ENCODE measurements around the gene UBA52.
A peak's percentile ranks its signal among the peaks of the same experiment; 100 is the strongest.
"Not testable (repeated sequence)": the region's sequence is repeated elsewhere in the genome, so short reads cannot be mapped to it uniquely, and the experiment has no call there.

The UBA52 gene

DNA sequence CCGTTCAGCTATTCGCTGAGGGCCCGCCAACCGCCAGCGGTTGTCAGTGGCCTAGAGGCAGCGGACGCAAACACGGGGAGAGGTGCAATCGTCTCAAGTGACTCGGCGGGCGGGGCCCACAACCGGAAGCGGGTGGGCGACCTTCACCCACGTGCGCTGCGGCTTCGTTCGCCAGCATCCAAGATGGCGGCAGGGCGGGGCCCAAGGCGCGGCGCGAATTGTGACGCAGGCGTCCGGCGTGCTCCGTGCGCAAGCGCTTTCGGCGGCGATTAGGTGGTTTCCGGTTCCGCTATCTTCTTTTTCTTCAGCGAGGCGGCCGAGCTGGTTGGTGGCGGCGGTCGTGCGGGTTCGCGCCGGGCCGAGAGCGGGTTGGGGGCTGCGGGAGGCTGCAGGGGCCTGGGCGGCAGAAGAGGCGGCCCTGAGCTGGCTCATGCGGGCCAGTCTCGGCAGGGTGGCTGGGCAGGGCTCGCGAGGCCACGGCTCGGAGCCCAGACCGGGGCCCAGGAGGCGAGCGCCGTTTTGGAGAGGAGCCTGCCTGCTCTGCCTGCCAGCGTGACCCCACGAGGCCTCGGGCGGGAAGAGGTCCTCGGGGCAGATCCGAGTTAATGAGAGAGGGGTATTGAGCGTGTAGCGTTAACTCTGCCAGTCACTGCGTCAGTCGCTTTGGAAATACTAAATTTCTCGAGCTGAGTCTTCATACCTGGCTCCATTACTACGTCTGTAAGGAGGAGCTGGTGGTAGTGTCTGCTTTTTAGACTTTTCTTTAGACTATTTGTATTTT lies at the start of gene UBA52:
TSS of gene UBA52 (plus strand) at position 294 of the 781 bp plus-strand sequence. CDS start 1,444 bp downstream, outside the sequence.
- Mint-ChIP-seq H3K27me3 (no peaks in the 10 kb centered on the region), H3K27ac (peak within 1 kb of the TSS; percentile 91), H3K4me1 (peaks cover 43% of the 10 kb centered on the region)

GRCh38 chr19:18522124-18522861 lies 49.4 kb upstream of the UBA52 start:
- H3K9me3 Mint-ChIP-seq: no peaks in the 10 kb centered on the region
- no peaks in the 10 kb centered on the region for H3K36me3 Mint-ChIP-seq (ENCODE audit: low read depth)
- no peaks in the 10 kb centered on the region for H3K27me3 Mint-ChIP-seq
- peak overlapping the region; percentile 81 for H3K4me3 Mint-ChIP-seq
- peaks cover 20% of the 10 kb centered on the region for H3K4me1 Mint-ChIP-seq
- ATAC-seq: peak; percentile 97
- peak overlapping the region; percentile 90 for H3K27ac Mint-ChIP-seq
- peak; percentile 100 for DNase-seq

More for the DNA sequence above, at the start of gene UBA52:
- peak within 1 kb of the TSS; percentile 95 for H3K4me3 Mint-ChIP-seq
- DNase-seq: peak; percentile 99
- ATAC-seq: peak; percentile 95
- H3K36me3 Mint-ChIP-seq (ENCODE audit: low read depth): peaks cover 69% of the 10 kb centered on the region
- no peaks in the 10 kb centered on the region for H3K9me3 Mint-ChIP-seq

- Mint-ChIP-seq H3K4me1 (peaks cover 17% of the 10 kb centered on the region), H3K27ac (peak overlapping the region; percentile 90), H3K4me3 (peak overlapping the region; percentile 81)
- not testable (repeated sequence) for H3K27me3 Mint-ChIP-seq; DNase-seq; H3K36me3 Mint-ChIP-seq (ENCODE audit: low read depth); ATAC-seq; H3K9me3 Mint-ChIP-seq
Measured at GRCh38 chr19:18522862-18523440, 48.7 kb upstream of the UBA52 start.

GRCh38 chr19:18523841-18524240 lies 47.8 kb upstream of the UBA52 start:
- DNase-seq (no peak), ATAC-seq (no peak)
- H3K27me3 Mint-ChIP-seq: no peaks in the 10 kb centered on the region
- H3K36me3 Mint-ChIP-seq (ENCODE audit: low read depth): no peaks in the 10 kb centered on the region
- H3K4me3 Mint-ChIP-seq: no peak overlapping the region
- H3K4me1 Mint-ChIP-seq: peaks cover 15% of the 10 kb centered on the region
- H3K9me3 Mint-ChIP-seq: no peaks in the 10 kb centered on the region
- H3K27ac Mint-ChIP-seq: no peak overlapping the region

GRCh38 chr19:18526316-18526715 lies 45.3 kb upstream of the UBA52 start:
- Mint-ChIP-seq H3K27me3 (no peaks in the 10 kb centered on the region), H3K9me3 (no peaks in the 10 kb centered on the region), H3K4me1 (peaks cover 4% of the 10 kb centered on the region), H3K36me3 (ENCODE audit: low read depth) (peaks cover 2% of the 10 kb centered on the region), H3K27ac (no peak overlapping the region), H3K4me3 (no peak overlapping the region)
- DNase-seq (no peak), ATAC-seq (no peak)

- H3K27me3 Mint-ChIP-seq: no peaks in the 10 kb centered on the region
- H3K4me1 Mint-ChIP-seq: no peaks in the 10 kb centered on the region
Measured at GRCh38 chr19:18529782-18530181, 41.9 kb upstream of the UBA52 start.

DNA sequence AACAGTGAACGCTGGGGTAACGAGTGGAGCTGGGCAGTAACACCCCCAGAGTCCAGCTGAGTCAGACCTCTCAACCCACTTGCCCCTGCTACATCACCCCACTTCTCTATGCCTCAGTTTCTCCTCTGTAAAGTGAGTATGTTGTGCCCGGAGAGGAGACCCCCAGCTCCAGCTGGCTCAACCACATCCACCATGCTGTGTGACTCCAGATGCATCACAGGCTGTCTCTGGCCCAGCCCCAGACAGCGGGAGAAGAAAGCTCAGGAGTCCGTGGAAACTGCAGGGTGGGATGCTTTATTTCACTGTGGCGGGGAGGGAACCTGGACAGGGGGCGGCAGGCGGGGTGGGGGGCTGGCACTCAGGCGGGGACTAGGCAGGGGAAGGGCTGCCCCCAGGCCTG lies 40.2 kb upstream of the UBA52 start:
- no peak overlapping the region for H3K27ac Mint-ChIP-seq
- ATAC-seq (no peak), DNase-seq (no peak)
- H3K4me1 Mint-ChIP-seq: no peaks in the 10 kb centered on the region
- no peak overlapping the region for H3K4me3 Mint-ChIP-seq
- no peaks in the 10 kb centered on the region for H3K9me3 Mint-ChIP-seq
- peaks cover 8% of the 10 kb centered on the region for H3K36me3 Mint-ChIP-seq (ENCODE audit: low read depth)
- H3K27me3 Mint-ChIP-seq: no peaks in the 10 kb centered on the region

More at GRCh38 chr19:18529782-18530181, 41.9 kb upstream of the UBA52 start:
- DNase-seq (no peak), ATAC-seq (no peak)
- Mint-ChIP-seq H3K9me3 (no peaks in the 10 kb centered on the region), H3K36me3 (ENCODE audit: low read depth) (peaks cover 7% of the 10 kb centered on the region), H3K27ac (no peak overlapping the region), H3K4me3 (no peak overlapping the region)

DNA sequence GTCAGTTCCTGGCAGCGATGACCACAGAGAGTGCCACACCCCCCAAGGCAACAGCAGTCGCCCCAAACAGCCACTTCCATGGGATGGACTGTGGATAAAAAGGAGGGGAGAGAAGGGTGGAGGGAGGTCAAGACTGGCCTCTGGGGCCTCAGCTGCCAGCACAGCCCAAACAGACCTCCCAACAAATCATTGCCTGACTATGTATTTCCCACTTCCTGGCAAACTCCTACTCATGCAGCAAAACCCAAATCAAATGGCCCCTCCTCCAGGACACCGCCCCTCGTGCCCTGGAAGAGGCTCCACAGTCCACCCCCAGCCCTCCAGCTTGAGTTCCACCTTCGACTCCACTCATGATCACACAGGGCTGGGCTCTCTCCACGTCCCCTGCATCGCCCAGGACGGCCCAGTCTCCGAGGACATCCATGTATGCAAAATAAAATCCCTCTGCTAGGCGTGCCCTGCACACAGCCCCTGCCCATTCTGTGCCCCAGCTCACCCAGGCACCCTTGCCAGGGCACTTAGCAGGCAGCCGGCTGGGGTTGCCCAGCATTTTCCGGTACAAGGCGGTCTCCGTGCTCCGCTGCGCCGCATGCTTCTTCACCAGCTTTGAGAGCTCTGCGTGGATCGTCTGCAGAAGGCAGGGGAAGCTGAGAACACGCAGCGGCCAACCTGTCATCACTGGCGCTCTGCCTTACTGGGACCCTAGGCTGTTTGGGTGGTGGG lies 39.3 kb upstream of the UBA52 start:
- no peak for ATAC-seq
- Mint-ChIP-seq H3K4me1 (no peaks in the 10 kb centered on the region), H3K27ac (no peak overlapping the region), H3K27me3 (no peaks in the 10 kb centered on the region), H3K36me3 (ENCODE audit: low read depth) (peaks cover 11% of the 10 kb centered on the region), H3K9me3 (no peaks in the 10 kb centered on the region), H3K4me3 (no peak overlapping the region)
- no peak for DNase-seq

GRCh38 chr19:18533058-18533457 lies 38.6 kb upstream of the UBA52 start:
- no peak overlapping the region for H3K27ac Mint-ChIP-seq

DNA sequence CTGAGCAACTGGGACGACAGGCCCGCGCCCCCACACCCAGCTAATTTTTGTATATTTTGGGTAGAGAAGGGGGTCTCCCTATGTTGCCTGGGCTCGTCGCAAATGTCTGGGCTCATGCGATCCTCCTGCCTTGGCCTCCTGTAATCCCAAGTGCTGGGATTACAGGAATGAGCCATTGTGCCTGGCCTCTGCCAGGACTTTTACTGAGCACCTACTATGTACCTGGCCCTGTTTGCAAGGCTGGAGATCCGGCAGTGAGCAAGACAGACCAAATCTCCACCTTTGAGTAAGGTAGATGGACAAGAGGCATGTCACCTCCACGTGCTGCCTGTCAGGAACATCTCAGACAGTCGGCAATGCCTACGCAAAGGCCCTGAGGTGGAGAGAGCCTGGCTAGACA lies 35.2 kb upstream of the UBA52 start:
- H3K4me1 Mint-ChIP-seq: peaks cover 8% of the 10 kb centered on the region
- H3K27ac Mint-ChIP-seq: no peak overlapping the region
- no peaks in the 10 kb centered on the region for H3K9me3 Mint-ChIP-seq
- H3K36me3 Mint-ChIP-seq (ENCODE audit: low read depth): peaks cover 18% of the 10 kb centered on the region
- H3K27me3 Mint-ChIP-seq: no peaks in the 10 kb centered on the region
- ATAC-seq (no peak), DNase-seq (no peak)
- H3K4me3 Mint-ChIP-seq: no peak overlapping the region

More at GRCh38 chr19:18533058-18533457, 38.6 kb upstream of the UBA52 start:
- peaks cover 13% of the 10 kb centered on the region for H3K36me3 Mint-ChIP-seq (ENCODE audit: low read depth)
- H3K4me1 Mint-ChIP-seq: no peaks in the 10 kb centered on the region
- DNase-seq: no peak
- no peaks in the 10 kb centered on the region for H3K27me3 Mint-ChIP-seq
- no peak overlapping the region for H3K4me3 Mint-ChIP-seq
- H3K9me3 Mint-ChIP-seq: no peaks in the 10 kb centered on the region
- no peak for ATAC-seq

DNA sequence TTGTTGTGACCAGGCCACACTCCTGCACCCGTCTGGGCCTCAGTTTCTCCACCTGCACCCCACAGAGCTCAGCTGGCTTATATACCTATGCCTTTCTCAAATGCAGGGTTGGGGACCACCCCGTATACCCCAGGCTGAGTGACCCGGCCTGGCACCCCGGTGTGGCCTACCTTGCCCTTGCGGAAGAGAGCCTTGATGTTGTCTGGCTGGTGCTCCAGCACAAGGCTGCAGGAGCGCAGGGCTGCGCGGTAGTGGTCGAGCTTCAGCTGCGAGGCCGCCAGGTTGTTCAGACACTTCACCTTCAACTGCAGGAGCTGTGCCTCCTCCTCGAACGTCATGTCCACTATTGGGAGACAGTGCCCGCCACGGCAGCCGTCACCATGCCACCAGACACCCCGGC lies 34.2 kb upstream of the UBA52 start:
- peaks cover 15% of the 10 kb centered on the region for H3K4me1 Mint-ChIP-seq

DNA sequence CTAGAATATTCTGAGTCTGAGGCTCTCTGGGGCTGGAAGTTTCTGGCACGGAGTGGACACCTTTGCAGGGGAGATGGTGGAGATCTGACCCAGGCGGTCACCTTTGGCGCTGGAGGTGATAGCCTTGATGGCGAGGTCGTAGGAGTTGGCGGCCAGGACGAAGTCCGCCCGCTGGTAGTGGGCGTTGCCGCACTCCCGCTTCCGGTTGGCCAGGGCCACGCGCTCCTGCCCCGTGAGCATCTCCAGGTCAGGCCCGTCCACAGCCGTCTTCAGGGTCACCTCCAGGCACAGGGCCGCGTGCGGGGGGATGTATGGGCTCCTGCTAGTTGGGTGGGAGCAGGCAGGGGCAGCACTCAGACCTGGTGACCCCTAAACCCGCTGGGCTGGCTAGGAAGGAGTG lies 33.5 kb upstream of the UBA52 start:
- Mint-ChIP-seq H3K27ac (no peak overlapping the region), H3K9me3 (no peaks in the 10 kb centered on the region), H3K27me3 (no peaks in the 10 kb centered on the region), H3K36me3 (ENCODE audit: low read depth) (peaks cover 16% of the 10 kb centered on the region), H3K4me1 (peaks cover 17% of the 10 kb centered on the region), H3K4me3 (no peak overlapping the region)
- no peak for ATAC-seq
- no peak for DNase-seq

More for the DNA sequence above, 34.2 kb upstream of the UBA52 start:
- H3K27ac Mint-ChIP-seq: no peak overlapping the region
- no peaks in the 10 kb centered on the region for H3K9me3 Mint-ChIP-seq
- H3K4me3 Mint-ChIP-seq: no peak overlapping the region
- ATAC-seq (no peak), DNase-seq (no peak)
- H3K27me3 Mint-ChIP-seq: no peaks in the 10 kb centered on the region
- H3K36me3 Mint-ChIP-seq (ENCODE audit: low read depth): peaks cover 16% of the 10 kb centered on the region

DNA sequence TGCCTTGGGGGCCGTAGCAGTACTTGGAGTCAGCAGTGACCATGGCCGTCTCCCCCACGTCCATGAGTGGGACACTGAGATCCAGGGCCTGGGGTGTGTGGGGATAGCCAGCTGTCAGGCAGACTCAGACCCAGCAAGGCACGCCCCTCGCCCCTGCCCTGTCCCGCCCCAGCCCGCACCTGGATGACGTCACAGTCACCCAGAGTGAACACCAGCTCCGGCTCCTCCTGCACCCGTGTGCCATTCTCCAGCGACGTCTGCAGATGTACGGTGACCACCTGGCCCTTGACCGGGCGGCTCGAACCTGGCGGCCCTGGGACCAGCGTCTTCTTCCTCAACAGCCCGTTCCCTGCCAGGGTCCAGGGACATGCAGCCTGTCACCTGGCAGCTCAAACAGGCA lies 32.3 kb upstream of the UBA52 start:
- no peak for ATAC-seq
- Mint-ChIP-seq H3K27me3 (no peaks in the 10 kb centered on the region), H3K4me3 (no peak overlapping the region), H3K9me3 (no peaks in the 10 kb centered on the region), H3K27ac (no peak overlapping the region), H3K36me3 (ENCODE audit: low read depth) (peaks cover 14% of the 10 kb centered on the region), H3K4me1 (peaks cover 24% of the 10 kb centered on the region)
- DNase-seq: no peak

- not testable (repeated sequence) for H3K27me3 Mint-ChIP-seq, H3K9me3 Mint-ChIP-seq, DNase-seq, ATAC-seq, H3K4me3 Mint-ChIP-seq, H3K27ac Mint-ChIP-seq
- Mint-ChIP-seq H3K36me3 (ENCODE audit: low read depth) (peaks cover 14% of the 10 kb centered on the region), H3K4me1 (peaks cover 24% of the 10 kb centered on the region)
Measured at GRCh38 chr19:18540200-18540599, 31.5 kb upstream of the UBA52 start.

All from activated naive CD8-positive, alpha-beta T cell treated with anti-CD3 and anti-CD28 coated beads, Interleukin-2, amount 50 U/mL, for 24 hours (primary cell).